ENCODE results near the gene RFNG. TPM values are rescaled to one million over a fixed set of nuclear protein-coding genes. Genes with fewer than 3 reads are reported as not detected.

The RFNG gene
- total and polyA plus RNA-seq, 2 donors (not counting 1 experiment from before 2014, with no cell fraction given): 30.1 to 44.5 TPM

- Histone ChIP-seq H3K4me3 (ENCODE audit: control extremely low read depth in 1 of 5, extremely low read depth in 1 of 5, insufficient read depth in 1 of 5, low read depth in 2 of 5, low read length in 4 of 5) (no peak overlapping the region), H3K36me3 (replicated peaks in 1 of 2; ENCODE audit: control extremely low read depth in 1 of 2, control insufficient read depth in 1 of 2, extremely low read depth in 1 of 2, insufficient read depth in 2 of 2, low read length in 1 of 2) (peaks cover 0 to 2% of the 10 kb centered on the region in 2 experiments), H3K9ac (ENCODE audit: low read length) (no peak overlapping the region), H4K20me1 (ENCODE audit: control insufficient read depth, insufficient read depth, low read length, poor library complexity, severe bottlenecking) (peaks cover 7% of the 10 kb centered on the region), H3K9me3 (ENCODE audit: control extremely low read depth in 1 of 3, control insufficient read depth in 2 of 3, insufficient read depth in 1 of 3, low read length in 2 of 3) (no peaks in the 10 kb centered on the region), H3K27ac (ENCODE audit: low read length in 2 of 2) (no peak overlapping the region), H3K4me1 (ENCODE audit: control insufficient read depth in 2 of 2, insufficient read depth in 2 of 2, low read length in 2 of 2) (no peaks in the 10 kb centered on the region), H3K79me2 (ENCODE audit: control insufficient read depth, insufficient read depth, low read length) (peaks cover 3% of the 10 kb centered on the region), H3K27me3 (replicated peaks in 1 of 4; ENCODE audit: control extremely low read depth in 1 of 4, control insufficient read depth in 3 of 4, insufficient read depth in 4 of 4, low read length in 3 of 4) (no peaks in the 10 kb centered on the region), H3K4me2 (replicated peaks; ENCODE audit: low read depth, low read length, poor library complexity, severe bottlenecking) (no peak overlapping the region), H2AFZ (ENCODE audit: insufficient read depth, low read depth, low read length, poor library complexity, severe bottlenecking) (no peak overlapping the region)
- POLR2A ChIA-PET: no interaction called here
- CTCF ChIA-PET: no interaction called here
- TF ChIP-seq EZH2 (IDR thresholded peaks at IDR 0.05; ENCODE audit: borderline replicate concordance, insufficient read depth, low read depth, low read length, poor library complexity, severe bottlenecking) (no peak), CTCF (IDR thresholded peaks at IDR 0.05) (no peak)
- intact Hi-C loops (cut with micrococcal nuclease): no loop called here
- DNase-seq: no peak
- Mint-ChIP-seq H3K4me3 (no peak overlapping the region), H3K27ac (no peak overlapping the region), H3K27me3 (no peaks in the 10 kb centered on the region), H3K4me1 (no peaks in the 10 kb centered on the region), H3K9me3 (ENCODE audit: insufficient read depth) (no peaks in the 10 kb centered on the region)
- 82% methylated on average over 32 of the region's 32 CpGs for WGBS (ENCODE audit: insufficient coverage)
- no peak for ATAC-seq (ENCODE audit: low read depth)
These were observed 50.6 kb downstream of the RFNG start for GRCh38 chr17:82000803-82001570.

DNA sequence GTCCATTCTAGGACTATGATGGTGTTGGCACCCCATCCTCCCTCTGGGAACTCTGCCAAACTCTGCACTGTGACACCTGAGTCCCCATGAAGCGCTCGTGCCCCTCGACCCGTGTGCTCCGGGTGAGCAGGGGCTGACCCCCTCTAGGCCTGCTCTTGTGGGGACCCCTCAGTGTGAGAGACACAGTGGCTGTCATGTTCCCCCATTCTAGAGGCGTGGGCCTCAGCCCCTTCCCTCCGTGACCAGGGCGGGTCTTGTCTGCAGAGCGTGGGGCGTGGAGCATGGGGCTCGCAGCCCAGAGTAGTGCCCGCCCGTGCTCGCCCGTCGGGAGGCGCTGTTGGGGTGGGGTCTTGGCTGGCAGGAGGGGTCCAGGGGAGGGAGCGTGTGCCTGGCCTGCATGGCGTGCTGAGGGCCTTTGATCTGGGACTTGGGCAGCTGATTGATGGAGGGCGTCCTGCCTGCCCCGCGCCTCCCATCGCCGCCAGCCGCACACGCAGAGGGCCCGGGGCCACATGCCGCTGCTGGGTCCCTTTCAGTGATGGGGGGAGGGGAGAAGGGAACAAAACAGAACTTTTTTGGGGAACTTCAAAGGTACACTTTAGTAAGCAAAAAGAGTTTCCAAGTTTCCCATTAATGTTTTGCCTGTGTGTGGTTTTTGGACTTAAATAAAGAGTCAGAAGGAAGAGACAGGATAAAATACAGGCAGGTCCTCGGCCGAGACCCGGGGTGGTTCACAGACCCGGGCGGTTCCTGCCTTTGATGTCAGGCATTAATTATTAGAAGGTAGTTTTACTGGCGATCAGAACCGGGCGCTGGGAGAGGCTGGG lies 51.4 kb downstream of the RFNG start:
- ATAC-seq (ENCODE audit: low read depth): no peak
- H3K79me2 ChIP-seq (ENCODE audit: control insufficient read depth, insufficient read depth, low read length): peaks cover 3% of the 10 kb centered on the region

More for the DNA sequence above, 51.4 kb downstream of the RFNG start:
- ChIA-PET POLR2A (no interaction called here), CTCF (no interaction called here)
- no peaks in the 10 kb centered on the region for H3K4me1 ChIP-seq (ENCODE audit: control insufficient read depth in 2 of 2, insufficient read depth in 2 of 2, low read length in 2 of 2)
- no peak for DNase-seq
- Mint-ChIP-seq H3K4me1 (no peaks in the 10 kb centered on the region), H3K9me3 (ENCODE audit: insufficient read depth) (no peaks in the 10 kb centered on the region), H3K27me3 (no peaks in the 10 kb centered on the region), H3K27ac (no peak overlapping the region), H3K4me3 (no peak overlapping the region)
- H3K27ac ChIP-seq (ENCODE audit: low read length in 2 of 2): no peak overlapping the region
- H3K4me2 ChIP-seq (replicated peaks; ENCODE audit: low read depth, low read length, poor library complexity, severe bottlenecking): no peak overlapping the region
- peaks cover 0 to under 1% of the 10 kb centered on the region in 2 experiments for H3K36me3 ChIP-seq (replicated peaks in 1 of 2; ENCODE audit: control extremely low read depth in 1 of 2, control insufficient read depth in 1 of 2, extremely low read depth in 1 of 2, insufficient read depth in 2 of 2, low read length in 1 of 2)
- TF ChIP-seq EZH2 (IDR thresholded peaks at IDR 0.05; ENCODE audit: borderline replicate concordance, insufficient read depth, low read depth, low read length, poor library complexity, severe bottlenecking) (no peak), CTCF (IDR thresholded peaks at IDR 0.05) (no peak)
- no peak overlapping the region for H3K4me3 ChIP-seq (ENCODE audit: control extremely low read depth in 1 of 5, extremely low read depth in 1 of 5, insufficient read depth in 1 of 5, low read depth in 2 of 5, low read length in 4 of 5)
- H3K9me3 ChIP-seq (ENCODE audit: control extremely low read depth in 1 of 3, control insufficient read depth in 2 of 3, insufficient read depth in 1 of 3, low read length in 2 of 3): no peaks in the 10 kb centered on the region
- intact Hi-C loops (cut with micrococcal nuclease): no loop called here
- no peaks in the 10 kb centered on the region for H3K27me3 ChIP-seq (replicated peaks in 1 of 4; ENCODE audit: control extremely low read depth in 1 of 4, control insufficient read depth in 3 of 4, insufficient read depth in 4 of 4, low read length in 3 of 4)
- H2AFZ ChIP-seq (ENCODE audit: insufficient read depth, low read depth, low read length, poor library complexity, severe bottlenecking): no peak overlapping the region
- WGBS (ENCODE audit: insufficient coverage): 94% methylated on average over 35 of the region's 36 CpGs
- H3K9ac ChIP-seq (ENCODE audit: low read length): no peak overlapping the region
- peaks cover 7% of the 10 kb centered on the region for H4K20me1 ChIP-seq (ENCODE audit: control insufficient read depth, insufficient read depth, low read length, poor library complexity, severe bottlenecking)
